ENCODE measurements around the gene APBA3. TPM values are rescaled to one million over a fixed set of nuclear protein-coding genes. Genes with fewer than 3 reads are reported as not detected.

The APBA3 gene, protein sequence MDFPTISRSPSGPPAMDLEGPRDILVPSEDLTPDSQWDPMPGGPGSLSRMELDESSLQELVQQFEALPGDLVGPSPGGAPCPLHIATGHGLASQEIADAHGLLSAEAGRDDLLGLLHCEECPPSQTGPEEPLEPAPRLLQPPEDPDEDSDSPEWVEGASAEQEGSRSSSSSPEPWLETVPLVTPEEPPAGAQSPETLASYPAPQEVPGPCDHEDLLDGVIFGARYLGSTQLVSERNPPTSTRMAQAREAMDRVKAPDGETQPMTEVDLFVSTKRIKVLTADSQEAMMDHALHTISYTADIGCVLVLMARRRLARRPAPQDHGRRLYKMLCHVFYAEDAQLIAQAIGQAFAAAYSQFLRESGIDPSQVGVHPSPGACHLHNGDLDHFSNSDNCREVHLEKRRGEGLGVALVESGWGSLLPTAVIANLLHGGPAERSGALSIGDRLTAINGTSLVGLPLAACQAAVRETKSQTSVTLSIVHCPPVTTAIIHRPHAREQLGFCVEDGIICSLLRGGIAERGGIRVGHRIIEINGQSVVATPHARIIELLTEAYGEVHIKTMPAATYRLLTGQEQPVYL
- 21.8 and 22.3 TPM in 2 replicates for total RNA-seq
- 2.7 TPM in 2 replicates for polyA plus RNA-seq
- polyA plus RNA-seq (2012), result 6.9 and 8.1 TPM in 2 replicates
- polyA minus RNA-seq (ENCODE audit: low replicate concordance), result 2.5 and 3.3 TPM in 2 replicates

- Histone ChIP-seq H3K4me3 (replicated peaks in 1 of 4; ENCODE audit: control extremely low read depth in 1 of 4, insufficient read depth in 1 of 4, low read depth in 3 of 4, low read length in 4 of 4) (peak within 1 kb of the TSS; percentile 88 to 99 (median 96)), H4K20me1 (ENCODE audit: control insufficient read depth, extremely low read depth, insufficient read depth, low read length) (no peaks in the 10 kb centered on the region), H3K27me3 (ENCODE audit: control insufficient read depth, insufficient read depth, low read length) (no peaks in the 10 kb centered on the region), H3K4me1 (ENCODE audit: control insufficient read depth, extremely low read depth, insufficient read depth, low read length) (peaks cover 2% of the 10 kb centered on the region), H3K79me2 (ENCODE audit: control insufficient read depth, insufficient read depth, low read length) (peaks cover 9% of the 10 kb centered on the region), H3K9ac (ENCODE audit: insufficient read depth, low read length) (peak within 1 kb of the TSS; percentile 88), H2AFZ (ENCODE audit: low read length) (peak within 1 kb of the TSS; percentile 80), H3K4me2 (ENCODE audit: extremely low read depth, insufficient read depth, low read length) (peak within 1 kb of the TSS; percentile 86), H3K27ac (ENCODE audit: insufficient read depth, low read length) (peak within 1 kb of the TSS; percentile 97), H3K9me3 (ENCODE audit: control insufficient read depth, insufficient read depth, low read depth, low read length) (no peaks in the 10 kb centered on the region), H3K36me3 (ENCODE audit: control insufficient read depth, insufficient read depth, low read length) (peaks cover 1% of the 10 kb centered on the region)
- peak; percentile 56 to 68 for TF ChIP-seq CTCF (conservative IDR thresholded peaks at IDR 0.05 in 1 of 2, IDR thresholded peaks at IDR 0.05 in 1 of 2; ENCODE audit: low read depth in 1 of 2, low read length in 2 of 2)
- TF ChIP-seq EZH2 (IDR thresholded peaks at IDR 0.05; ENCODE audit: low read length, missing control alignments), result no peak
- peak; percentile 72 to 87 for DNase-seq (ENCODE audit: low read depth in 2 of 2)
Observed at GRCh38 chr19:3761382-3762129, at the start of gene APBA3. Gene APBA3 (minus strand): TSS chr19:3761692. CDS start chr19:3760264, 1,428 bp downstream.

DNA sequence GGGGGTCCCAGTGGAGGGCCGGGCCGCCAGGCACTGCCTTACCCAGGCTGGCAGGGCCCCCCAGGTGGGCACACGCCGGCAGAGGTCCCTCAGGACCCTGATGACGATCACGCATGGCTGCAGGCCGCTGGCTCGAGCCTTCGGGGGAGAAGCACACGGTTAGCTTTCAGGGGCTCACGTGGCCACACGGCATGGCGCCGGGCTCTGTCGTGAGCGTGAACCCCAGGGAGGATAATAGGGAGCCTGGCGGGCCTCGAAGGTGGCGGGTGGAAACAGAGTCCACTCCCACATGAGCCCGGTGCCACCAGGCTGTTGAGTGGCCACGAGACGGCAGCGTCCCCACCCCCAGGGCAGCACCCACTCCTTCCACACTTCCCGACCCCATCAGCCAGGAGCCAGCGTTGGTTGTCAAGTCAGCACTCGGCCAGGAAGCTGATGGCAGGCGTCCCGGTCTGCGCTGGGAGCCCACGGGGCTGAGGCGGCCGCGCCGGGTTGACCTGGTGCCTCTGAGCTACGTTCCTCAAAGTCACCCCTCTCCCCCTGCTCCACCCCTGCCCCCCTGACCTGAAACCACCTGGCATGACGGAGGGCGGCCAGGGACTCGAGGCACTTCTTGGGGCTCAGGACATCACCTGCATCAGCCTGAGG is 49.3 kb upstream of the APBA3 start:
- Histone ChIP-seq H3K9ac (ENCODE audit: insufficient read depth, low read length) (no peak overlapping the region), H3K9me3 (ENCODE audit: control insufficient read depth, insufficient read depth, low read depth, low read length) (peaks cover 3% of the 10 kb centered on the region), H2AFZ (ENCODE audit: low read length) (no peak overlapping the region), H3K4me1 (ENCODE audit: control insufficient read depth, extremely low read depth, insufficient read depth, low read length) (no peaks in the 10 kb centered on the region), H4K20me1 (ENCODE audit: control insufficient read depth, extremely low read depth, insufficient read depth, low read length) (no peaks in the 10 kb centered on the region), H3K4me3 (replicated peaks in 1 of 4; ENCODE audit: control extremely low read depth in 1 of 4, insufficient read depth in 1 of 4, low read depth in 3 of 4, low read length in 4 of 4) (no peak overlapping the region), H3K4me2 (ENCODE audit: extremely low read depth, insufficient read depth, low read length) (no peak overlapping the region), H3K36me3 (ENCODE audit: control insufficient read depth, insufficient read depth, low read length) (no peaks in the 10 kb centered on the region), H3K27ac (ENCODE audit: insufficient read depth, low read length) (no peak overlapping the region), H3K27me3 (ENCODE audit: control insufficient read depth, insufficient read depth, low read length) (no peaks in the 10 kb centered on the region), H3K79me2 (ENCODE audit: control insufficient read depth, insufficient read depth, low read length) (no peaks in the 10 kb centered on the region)
- TF ChIP-seq CTCF (conservative IDR thresholded peaks at IDR 0.05 in 1 of 2, IDR thresholded peaks at IDR 0.05 in 1 of 2; ENCODE audit: low read depth in 1 of 2, low read length in 2 of 2) (no peak), EZH2 (IDR thresholded peaks at IDR 0.05; ENCODE audit: low read length, missing control alignments) (no peak)
- DNase-seq (ENCODE audit: low read depth in 2 of 2), result no peak
